WTC11 (cell line): ENCODE measurements around the gene SLC25A10. TPM values are rescaled to one million over a fixed set of nuclear protein-coding genes. Genes with fewer than 3 reads are reported as not detected.
A peak's percentile ranks its signal among the peaks of the same experiment; 100 is the strongest.

ENCODE experiments used
- ATAC-seq: fragments of 200-7000 bp; cut with Tn5 transposase; 2 replicates; pipeline ENCODE4 v1.10.0; 2021; ENCODE audit warnings: mild to moderate bottlenecking, moderate library complexity
- CTCF ChIA-PET: fragments of 300-600 bp; sonication (Branson Sonifier 250); formaldehyde crosslinking; loops from one replicate; lab custom pipeline; 2021; ENCODE audit warnings: antibody characterized with exemption; lab: Charles Lee
- POLR2A ChIA-PET: fragments of 350-600 bp; sonication (Branson Sonifier 250); formaldehyde crosslinking; loops from one replicate; lab custom pipeline; 2021; ENCODE audit warnings: antibody characterized with exemption; lab: Charles Lee
- DNase-seq: peaks from one replicate; pipeline ENCODE4 v3.0.0; 2021; ENCODE audit warnings: low spot score
- H3K27ac Mint-ChIP-seq: 2 replicates; pipeline ENCODE4 v1.8.0; 2021; ENCODE audit warnings: mixed read lengths
- H3K27me3 Mint-ChIP-seq: 2 replicates; pipeline ENCODE4 v1.8.0; 2021; ENCODE audit warnings: low read depth, mild to moderate bottlenecking, moderate library complexity, mixed read lengths
- H3K36me3 Mint-ChIP-seq: 2 replicates; pipeline ENCODE4 v1.8.0; 2021; ENCODE audit warnings: mixed read lengths
- H3K4me1 Mint-ChIP-seq: 2 replicates; pipeline ENCODE4 v1.8.0; 2022; ENCODE audit warnings: mixed read lengths
- H3K4me3 Mint-ChIP-seq: 2 replicates; pipeline ENCODE4 v1.8.0; 2021; ENCODE audit warnings: mild to moderate bottlenecking, moderate library complexity, mixed read lengths
- H3K9me3 Mint-ChIP-seq: 2 replicates; pipeline ENCODE4 v1.8.0; 2021; ENCODE audit warnings: mixed read lengths
- ATF1 ChIP-seq: sonication (generic); formaldehyde crosslinking; IDR thresholded peaks from 2 replicates; pipeline ENCODE4 v1.8.1; 2023; ENCODE audit warnings: mild to moderate bottlenecking, moderate library complexity, missing genetic modification reagents
- CBFB ChIP-seq: sonication (generic); formaldehyde crosslinking; IDR thresholded peaks from 2 replicates; pipeline ENCODE4 v1.8.1; 2022; ENCODE audit warnings: mild to moderate bottlenecking, low read depth, missing genetic modification reagents
- CREM ChIP-seq: sonication (generic); formaldehyde crosslinking; IDR thresholded peaks from 2 replicates; pipeline ENCODE4 v1.8.1; 2022; ENCODE audit warnings: mild to moderate bottlenecking, missing genetic modification reagents, moderate library complexity
- E2F5 ChIP-seq: sonication (generic); formaldehyde crosslinking; IDR thresholded peaks from 2 replicates; pipeline ENCODE4 v1.8.1; 2022; ENCODE audit warnings: mild to moderate bottlenecking, moderate library complexity, missing genetic modification reagents
- ELF4 ChIP-seq: sonication (generic); formaldehyde crosslinking; IDR thresholded peaks from 2 replicates; pipeline ENCODE4 v1.8.1; 2022; ENCODE audit warnings: low read depth, mild to moderate bottlenecking, moderate library complexity, missing genetic modification reagents
- FOXK1 ChIP-seq: sonication (generic); formaldehyde crosslinking; IDR thresholded peaks from 2 replicates; pipeline ENCODE4 v1.8.0; 2022; ENCODE audit warnings: mild to moderate bottlenecking, moderate library complexity, missing genetic modification reagents
- HMGA2 ChIP-seq: fragments of 250-450 bp; sonication (Bioruptor Pico); IDR thresholded peaks from 2 replicates; pipeline ENCODE4 v1.4.0; 2021; ENCODE audit warnings: mild to moderate bottlenecking, moderate library complexity
- NR2C2 ChIP-seq: sonication (generic); formaldehyde crosslinking; IDR thresholded peaks from 2 replicates; pipeline ENCODE4 v1.8.0; 2022; ENCODE audit warnings: mild to moderate bottlenecking, missing genetic modification reagents
- OVOL2 ChIP-seq: fragments of 250-450 bp; sonication (Bioruptor Pico); IDR thresholded peaks from 2 replicates; pipeline ENCODE4 v1.9.0; 2021; ENCODE audit warnings: mild to moderate bottlenecking, borderline replicate concordance
- PRRX2 ChIP-seq: fragments of 250-450 bp; sonication (Bioruptor Pico); IDR thresholded peaks from 2 replicates; pipeline ENCODE4 v1.8.0; 2021; ENCODE audit warnings: mild to moderate bottlenecking
- RELA ChIP-seq: sonication (generic); formaldehyde crosslinking; IDR thresholded peaks from 2 replicates; pipeline ENCODE4 v1.8.1; 2022; ENCODE audit warnings: missing genetic modification reagents, mild to moderate bottlenecking, borderline replicate concordance
- SOX15 ChIP-seq: fragments of 250-450 bp; sonication (Bioruptor Pico); IDR thresholded peaks from 2 replicates; pipeline ENCODE4 v1.9.0; 2021; ENCODE audit warnings: mild to moderate bottlenecking
- STAT6 ChIP-seq: sonication (generic); formaldehyde crosslinking; conservative IDR thresholded peaks from 2 replicates; pipeline ENCODE4 v1.8.1; 2023; ENCODE audit warnings: mild to moderate bottlenecking, low read depth, missing genetic modification reagents, moderate library complexity
- ZNF671 ChIP-seq: fragments of 250-450 bp; sonication (Bioruptor Pico); IDR thresholded peaks from 2 replicates; pipeline ENCODE4 v1.8.0; 2021; ENCODE audit warnings: mild to moderate bottlenecking
- total RNA-seq: library from RNA; stranded (reverse); gene quantifications from 3 replicates; pipeline ENCODE4 v1.2.3, GENCODE V29; 2021
- TF ChIP-seq, protein P1 (sequence below): fragments of 250-450 bp; sonication (Bioruptor Pico); IDR thresholded peaks from 2 replicates; pipeline ENCODE4 v1.9.0; 2021; ENCODE audit warnings: moderate library complexity, mild to moderate bottlenecking, inconsistent platforms, borderline replicate concordance
- TF ChIP-seq, protein P2 (sequence below): sonication (generic); formaldehyde crosslinking; IDR thresholded peaks from 2 replicates; pipeline ENCODE4 v1.8.0; 2022; ENCODE audit warnings: mild to moderate bottlenecking, missing genetic modification reagents
- TF ChIP-seq, protein P3 (sequence below): sonication (generic); formaldehyde crosslinking; IDR thresholded peaks from 2 replicates; pipeline ENCODE4 v1.8.1; 2022; ENCODE audit warnings: missing genetic modification reagents, borderline replicate concordance
- TF ChIP-seq, protein P4 (sequence below): fragments of 250-450 bp; sonication (Bioruptor Pico); IDR thresholded peaks from 2 replicates; pipeline ENCODE4 v1.9.0; 2021; ENCODE audit warnings: mild to moderate bottlenecking, borderline replicate concordance

SLC25A10 gene
- total RNA-seq, 1 experiment from 2014 or later, result 38.7 TPM

DNA sequence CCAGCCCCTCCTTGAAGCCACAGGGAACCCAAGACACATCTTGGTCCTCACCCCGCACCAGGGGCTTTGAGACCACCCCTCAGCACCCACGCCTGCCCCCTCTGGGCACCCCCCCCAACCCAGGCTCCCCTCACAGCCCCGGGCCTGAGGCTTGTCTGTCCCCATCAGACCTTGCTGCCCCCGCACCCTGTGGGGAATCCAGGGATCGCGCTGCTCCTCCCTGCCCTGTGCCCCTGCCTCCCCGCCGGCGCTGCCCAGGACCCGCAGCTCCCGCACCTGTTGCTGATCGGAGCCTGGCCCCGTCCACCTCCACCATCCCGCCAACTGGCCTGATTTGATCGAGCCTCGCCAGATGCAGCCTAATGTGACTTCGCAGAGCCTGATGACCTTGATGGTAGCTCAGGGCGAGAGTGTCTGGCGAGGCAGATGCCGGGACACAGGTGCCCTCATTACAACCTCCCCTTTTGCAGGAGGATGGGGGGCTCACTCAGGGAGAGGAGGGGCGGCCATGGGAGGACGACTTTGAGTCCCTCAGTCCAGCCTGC is 29.0 kb downstream of the SLC25A10 start (continued):
- TF ChIP-seq STAT6 (CRISPR knock-in tag) (no peak), ZNF671 (no peak), CREM (CRISPR knock-in tag) (no peak), SOX15 (CRISPR knock-in tag) (no peak), ELF4 (CRISPR knock-in tag) (no peak), NR2C2 (CRISPR knock-in tag) (no peak), RELA (no peak), FOXK1 (no peak)
- TF ChIP-seq, protein P1, sequence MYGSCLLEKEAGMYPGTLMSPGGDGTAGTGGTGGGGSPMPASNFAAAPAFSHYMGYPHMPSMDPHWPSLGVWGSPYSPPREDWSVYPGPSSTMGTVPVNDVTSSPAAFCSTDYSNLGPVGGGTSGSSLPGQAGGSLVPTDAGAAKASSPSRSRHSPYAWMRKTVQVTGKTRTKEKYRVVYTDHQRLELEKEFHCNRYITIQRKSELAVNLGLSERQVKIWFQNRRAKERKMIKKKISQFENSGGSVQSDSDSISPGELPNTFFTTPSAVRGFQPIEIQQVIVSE (CRISPR knock-in tag), result no peak

- no peaks in the 10 kb centered on the region for H3K27me3 Mint-ChIP-seq
- no peak overlapping the region for H3K27ac Mint-ChIP-seq
- no peaks in the 10 kb centered on the region for H3K36me3 Mint-ChIP-seq
- CTCF ChIA-PET, result no interaction called here
- no peak for TF ChIP-seq E2F5 (CRISPR knock-in tag)
- TF ChIP-seq, protein P2, sequence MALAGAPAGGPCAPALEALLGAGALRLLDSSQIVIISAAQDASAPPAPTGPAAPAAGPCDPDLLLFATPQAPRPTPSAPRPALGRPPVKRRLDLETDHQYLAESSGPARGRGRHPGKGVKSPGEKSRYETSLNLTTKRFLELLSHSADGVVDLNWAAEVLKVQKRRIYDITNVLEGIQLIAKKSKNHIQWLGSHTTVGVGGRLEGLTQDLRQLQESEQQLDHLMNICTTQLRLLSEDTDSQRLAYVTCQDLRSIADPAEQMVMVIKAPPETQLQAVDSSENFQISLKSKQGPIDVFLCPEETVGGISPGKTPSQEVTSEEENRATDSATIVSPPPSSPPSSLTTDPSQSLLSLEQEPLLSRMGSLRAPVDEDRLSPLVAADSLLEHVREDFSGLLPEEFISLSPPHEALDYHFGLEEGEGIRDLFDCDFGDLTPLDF (CRISPR knock-in tag), result no peak
- no peak for TF ChIP-seq OVOL2
- TF ChIP-seq HMGA2 (CRISPR knock-in tag), result no peak
- TF ChIP-seq CBFB (CRISPR knock-in tag), result no peak
- TF ChIP-seq, protein P3, sequence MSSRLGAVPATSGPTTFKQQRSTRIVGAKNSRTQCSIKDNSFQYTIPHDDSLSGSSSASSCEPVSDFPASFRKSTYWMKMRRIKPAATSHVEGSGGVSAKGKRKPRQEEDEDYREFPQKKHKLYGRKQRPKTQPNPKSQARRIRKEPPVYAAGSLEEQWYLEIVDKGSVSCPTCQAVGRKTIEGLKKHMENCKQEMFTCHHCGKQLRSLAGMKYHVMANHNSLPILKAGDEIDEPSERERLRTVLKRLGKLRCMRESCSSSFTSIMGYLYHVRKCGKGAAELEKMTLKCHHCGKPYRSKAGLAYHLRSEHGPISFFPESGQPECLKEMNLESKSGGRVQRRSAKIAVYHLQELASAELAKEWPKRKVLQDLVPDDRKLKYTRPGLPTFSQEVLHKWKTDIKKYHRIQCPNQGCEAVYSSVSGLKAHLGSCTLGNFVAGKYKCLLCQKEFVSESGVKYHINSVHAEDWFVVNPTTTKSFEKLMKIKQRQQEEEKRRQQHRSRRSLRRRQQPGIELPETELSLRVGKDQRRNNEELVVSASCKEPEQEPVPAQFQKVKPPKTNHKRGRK, result no peak
- TF ChIP-seq PRRX2 (CRISPR knock-in tag), result no peak
- TF ChIP-seq, protein P4, sequence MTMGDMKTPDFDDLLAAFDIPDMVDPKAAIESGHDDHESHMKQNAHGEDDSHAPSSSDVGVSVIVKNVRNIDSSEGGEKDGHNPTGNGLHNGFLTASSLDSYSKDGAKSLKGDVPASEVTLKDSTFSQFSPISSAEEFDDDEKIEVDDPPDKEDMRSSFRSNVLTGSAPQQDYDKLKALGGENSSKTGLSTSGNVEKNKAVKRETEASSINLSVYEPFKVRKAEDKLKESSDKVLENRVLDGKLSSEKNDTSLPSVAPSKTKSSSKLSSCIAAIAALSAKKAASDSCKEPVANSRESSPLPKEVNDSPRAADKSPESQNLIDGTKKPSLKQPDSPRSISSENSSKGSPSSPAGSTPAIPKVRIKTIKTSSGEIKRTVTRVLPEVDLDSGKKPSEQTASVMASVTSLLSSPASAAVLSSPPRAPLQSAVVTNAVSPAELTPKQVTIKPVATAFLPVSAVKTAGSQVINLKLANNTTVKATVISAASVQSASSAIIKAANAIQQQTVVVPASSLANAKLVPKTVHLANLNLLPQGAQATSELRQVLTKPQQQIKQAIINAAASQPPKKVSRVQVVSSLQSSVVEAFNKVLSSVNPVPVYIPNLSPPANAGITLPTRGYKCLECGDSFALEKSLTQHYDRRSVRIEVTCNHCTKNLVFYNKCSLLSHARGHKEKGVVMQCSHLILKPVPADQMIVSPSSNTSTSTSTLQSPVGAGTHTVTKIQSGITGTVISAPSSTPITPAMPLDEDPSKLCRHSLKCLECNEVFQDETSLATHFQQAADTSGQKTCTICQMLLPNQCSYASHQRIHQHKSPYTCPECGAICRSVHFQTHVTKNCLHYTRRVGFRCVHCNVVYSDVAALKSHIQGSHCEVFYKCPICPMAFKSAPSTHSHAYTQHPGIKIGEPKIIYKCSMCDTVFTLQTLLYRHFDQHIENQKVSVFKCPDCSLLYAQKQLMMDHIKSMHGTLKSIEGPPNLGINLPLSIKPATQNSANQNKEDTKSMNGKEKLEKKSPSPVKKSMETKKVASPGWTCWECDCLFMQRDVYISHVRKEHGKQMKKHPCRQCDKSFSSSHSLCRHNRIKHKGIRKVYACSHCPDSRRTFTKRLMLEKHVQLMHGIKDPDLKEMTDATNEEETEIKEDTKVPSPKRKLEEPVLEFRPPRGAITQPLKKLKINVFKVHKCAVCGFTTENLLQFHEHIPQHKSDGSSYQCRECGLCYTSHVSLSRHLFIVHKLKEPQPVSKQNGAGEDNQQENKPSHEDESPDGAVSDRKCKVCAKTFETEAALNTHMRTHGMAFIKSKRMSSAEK (CRISPR knock-in tag), result no peak
- TF ChIP-seq ATF1 (CRISPR knock-in tag), result no peak
- TF ChIP-seq, all 79 proteins: peak for 0
- ATAC-seq (peak; percentile 22), DNase-seq (no peak)
- POLR2A ChIA-PET, result no interaction called here
- H3K9me3 Mint-ChIP-seq, result no peaks in the 10 kb centered on the region
- H3K4me3 Mint-ChIP-seq, result no peak overlapping the region
- no peaks in the 10 kb centered on the region for H3K4me1 Mint-ChIP-seq
Measured at GRCh38 chr17:81741594-81742452, 29.7 kb downstream of the SLC25A10 start.
